HEK293T (cell line): ENCODE measurements around the gene CTF1.

Experiments
- CTCF ChIA-PET: fragments of 350-600 bp; formaldehyde crosslinking; extraction: SDS; loops from one replicate; lab custom pipeline; 2021; ENCODE audit warnings: antibody characterized with exemption, inconsistent platforms; lab: Yijun Ruan, JAX
- POLR2A ChIA-PET: fragments of 350-600 bp; formaldehyde crosslinking; extraction: SDS; loops from one replicate; lab custom pipeline; 2020; ENCODE audit warnings: antibody characterized with exemption, inconsistent platforms; lab: Yijun Ruan, JAX
- DNase-seq: peaks from one replicate; pipeline ENCODE4 v3.0.0; 2012; ENCODE audit warnings: mixed read lengths; ENCODE audit errors: extremely low spot score
- ARNT ChIP-seq: fragments of 450-650 bp; IDR thresholded peaks from 2 replicates; pipeline ENCODE4 v1.6.1; 2017; ENCODE audit warnings: mild to moderate bottlenecking
- BHLHE40 ChIP-seq: fragments of 450-650 bp; IDR thresholded peaks from 2 replicates; pipeline ENCODE4 v1.6.1; 2016; ENCODE audit warnings: mild to moderate bottlenecking, moderate library complexity, borderline replicate concordance
- CTBP1 ChIP-seq: fragments of 450-650 bp; IDR thresholded peaks from 2 replicates; pipeline ENCODE4 v1.6.1; 2016; ENCODE audit warnings: borderline replicate concordance
- ELF4 ChIP-seq: fragments of 450-650 bp; IDR thresholded peaks from 2 replicates; pipeline ENCODE4 v1.6.1; 2017; ENCODE audit warnings: antibody characterized with exemption
- FOXA1 ChIP-seq: fragments of 450-650 bp; IDR thresholded peaks from 2 replicates; pipeline ENCODE4 v1.6.1; 2016; ENCODE audit warnings: mild to moderate bottlenecking
- FOXK2 ChIP-seq: fragments of 450-650 bp; IDR thresholded peaks from 2 replicates; pipeline ENCODE4 v1.6.1; 2016; ENCODE audit warnings: mild to moderate bottlenecking
- FOXM1 ChIP-seq: fragments of 450-650 bp; IDR thresholded peaks from 2 replicates; pipeline ENCODE4 v1.6.1; 2017; ENCODE audit warnings: mild to moderate bottlenecking, borderline replicate concordance
- HDGF ChIP-seq: fragments of 450-650 bp; IDR thresholded peaks from 2 replicates; pipeline ENCODE4 v1.6.1; 2017; ENCODE audit warnings: antibody characterized with exemption, borderline replicate concordance
- L3MBTL2 ChIP-seq: fragments of 450-650 bp; conservative IDR thresholded peaks from 2 replicates; pipeline ENCODE4 v1.6.1; 2016; ENCODE audit warnings: mild to moderate bottlenecking
- LEF1 ChIP-seq: fragments of 450-650 bp; IDR thresholded peaks from 2 replicates; pipeline ENCODE4 v1.6.1; 2017; ENCODE audit warnings: mild to moderate bottlenecking, borderline replicate concordance
- NFRKB ChIP-seq: fragments of 450-650 bp; IDR thresholded peaks from 2 replicates; pipeline ENCODE4 v1.6.1; 2016; ENCODE audit warnings: mild to moderate bottlenecking, moderate library complexity
- SP1 ChIP-seq: fragments of 450-650 bp; IDR thresholded peaks from 2 replicates; pipeline ENCODE4 v1.6.1; 2017
- SUZ12 ChIP-seq: fragments of 450-650 bp; IDR thresholded peaks from 2 replicates; pipeline ENCODE4 v1.6.1; 2016; ENCODE audit warnings: mild to moderate bottlenecking
- TARDBP ChIP-seq: fragments of 450-650 bp; IDR thresholded peaks from 2 replicates; pipeline ENCODE4 v1.6.1; 2016
- ZNF384 ChIP-seq: fragments of 450-650 bp; IDR thresholded peaks from 2 replicates; pipeline ENCODE4 v1.6.1; 2016
- TF ChIP-seq, protein P1 (sequence below): fragments of 450-650 bp; IDR thresholded peaks from 2 replicates; pipeline ENCODE4 v1.6.1; 2016

Gene CTF1

DNA sequence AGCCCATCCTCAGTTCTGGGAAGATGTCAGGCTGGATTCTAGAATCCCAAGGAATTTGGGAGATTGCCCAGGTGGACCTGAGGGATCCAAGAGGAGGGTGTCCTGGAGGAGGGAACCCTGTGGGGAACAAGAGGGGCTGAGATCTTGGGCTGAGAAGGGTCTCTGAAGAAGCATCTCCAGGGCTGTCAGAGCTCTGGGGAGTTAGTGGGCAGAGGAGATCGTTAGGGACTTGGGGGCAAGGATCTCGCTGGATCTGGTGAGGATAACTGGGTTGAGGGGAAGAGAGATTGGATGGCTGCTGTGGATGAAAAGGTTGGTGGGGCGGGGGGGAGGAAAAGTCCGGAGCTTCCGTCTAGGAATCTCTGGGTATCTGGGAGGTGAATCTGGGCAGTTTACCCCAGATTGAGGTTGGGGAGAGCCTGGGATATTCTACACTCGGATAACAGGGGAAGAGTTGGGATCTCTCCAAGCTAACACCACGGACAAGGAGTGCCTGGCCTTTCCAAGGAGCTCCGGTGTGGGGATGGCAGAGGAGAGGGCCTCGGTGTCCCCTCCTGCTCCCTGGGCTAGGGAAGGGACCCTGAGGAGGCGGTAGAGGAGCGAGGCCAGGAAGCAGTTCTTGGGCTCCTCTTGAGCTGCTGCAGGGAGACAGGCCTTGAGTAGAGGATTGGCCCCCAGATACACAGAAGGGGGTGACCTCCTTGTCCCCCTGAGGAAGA lies 28.7 kb downstream of the CTF1 start:
- ChIA-PET CTCF (interaction anchor here (1.1 to 2.0 kb wide), 2 partner anchors 10 to 17 kb away, joined by 4 to 7 read pairs; no protein-coding TSS in a partner anchor), POLR2A (interaction anchor here (0.6 to 2.8 kb wide), 7 partner anchors 9 to 177 kb away, joined by 3 to 9 read pairs (median 4); partner anchors contain the start of genes CTF1 and PHKG2)
- TF ChIP-seq LEF1 = no peak
- TF ChIP-seq HDGF = no peak
- no peak for TF ChIP-seq ELF4
- no peak for TF ChIP-seq L3MBTL2
- TF ChIP-seq FOXK2 = no peak
- TF ChIP-seq ARNT = no peak
- TF ChIP-seq SUZ12 = no peak
- TF ChIP-seq FOXM1 = no peak
- TF ChIP-seq NFRKB = no peak
- TF ChIP-seq, protein P1, sequence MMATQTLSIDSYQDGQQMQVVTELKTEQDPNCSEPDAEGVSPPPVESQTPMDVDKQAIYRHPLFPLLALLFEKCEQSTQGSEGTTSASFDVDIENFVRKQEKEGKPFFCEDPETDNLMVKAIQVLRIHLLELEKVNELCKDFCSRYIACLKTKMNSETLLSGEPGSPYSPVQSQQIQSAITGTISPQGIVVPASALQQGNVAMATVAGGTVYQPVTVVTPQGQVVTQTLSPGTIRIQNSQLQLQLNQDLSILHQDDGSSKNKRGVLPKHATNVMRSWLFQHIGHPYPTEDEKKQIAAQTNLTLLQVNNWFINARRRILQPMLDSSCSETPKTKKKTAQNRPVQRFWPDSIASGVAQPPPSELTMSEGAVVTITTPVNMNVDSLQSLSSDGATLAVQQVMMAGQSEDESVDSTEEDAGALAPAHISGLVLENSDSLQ = no peak
- no peak for TF ChIP-seq SP1
- no peak for TF ChIP-seq TARDBP
- TF ChIP-seq CTBP1 = no peak
- DNase-seq = no peak

DNA sequence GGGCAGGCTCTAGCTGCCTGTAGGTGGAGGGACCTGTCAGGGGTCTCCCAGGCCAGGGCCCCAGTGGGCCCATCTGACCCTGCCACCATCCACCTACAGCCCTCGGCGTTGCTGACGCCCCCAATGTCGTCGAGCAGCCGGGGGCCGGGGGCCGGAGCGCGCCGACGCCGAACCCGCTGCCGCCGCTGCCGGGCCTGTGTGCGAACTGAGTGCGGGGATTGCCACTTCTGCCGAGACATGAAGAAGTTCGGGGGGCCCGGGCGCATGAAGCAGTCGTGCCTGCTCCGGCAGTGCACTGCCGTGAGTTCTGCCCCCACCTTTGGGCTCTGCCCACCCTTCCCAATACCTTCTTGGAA lies 29.2 kb downstream of the CTF1 start:
- POLR2A ChIA-PET = interaction anchor here (0.9 to 2.8 kb wide), 3 partner anchors 17 to 50 kb away, joined by 3 to 9 read pairs (median 7); no protein-coding TSS in a partner anchor
- CTCF ChIA-PET = interaction anchor here (1.1 to 2.0 kb wide), 2 partner anchors 10 to 16 kb away, joined by 4 to 7 read pairs; no protein-coding TSS in a partner anchor
- DNase-seq = no peak
- no peak for TF ChIP-seq HDGF

DNA sequence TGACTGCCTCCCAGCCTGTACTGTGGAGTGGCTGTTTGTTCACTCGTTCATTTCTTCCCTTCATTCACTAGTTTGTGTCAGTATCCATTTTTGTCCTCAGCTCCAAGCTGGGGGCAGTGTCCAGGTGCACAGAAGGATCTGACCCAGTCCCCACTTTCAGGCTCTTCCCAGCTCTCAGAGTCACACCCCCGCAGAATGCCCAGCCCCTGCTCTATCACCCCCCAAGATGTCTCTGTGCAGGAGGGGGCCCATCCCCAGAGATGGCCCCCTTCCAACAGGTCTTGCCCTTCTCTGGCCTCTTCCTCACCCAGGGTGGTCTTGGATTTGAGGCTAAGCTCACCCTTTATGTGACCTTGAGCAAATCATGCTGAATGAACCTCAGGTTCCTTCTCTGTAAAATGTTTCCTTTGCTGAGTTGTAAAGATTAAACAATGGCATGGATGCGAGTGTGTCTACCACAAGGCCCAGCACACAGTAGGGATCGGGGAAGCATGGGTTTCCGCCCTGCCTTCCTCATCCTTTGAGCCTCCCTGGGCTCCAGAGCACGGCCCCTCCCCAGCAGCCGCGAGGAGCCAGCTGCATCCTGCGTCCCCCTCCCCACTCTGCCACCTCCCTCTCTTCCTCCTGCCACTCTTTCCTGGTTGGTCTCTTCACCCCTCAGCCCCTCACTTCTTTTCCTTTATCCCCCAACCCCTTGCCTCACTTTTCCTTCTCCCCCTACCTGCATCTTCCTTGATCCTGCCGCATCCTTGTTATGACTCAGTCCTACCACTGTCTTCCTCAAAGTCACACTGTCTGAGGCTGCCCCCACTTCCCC lies 29.8 kb downstream of the CTF1 start:
- TF ChIP-seq FOXM1 = no peak
- no peak for TF ChIP-seq LEF1
- no peak for TF ChIP-seq TARDBP
- no peak for TF ChIP-seq ZNF384
- no peak for DNase-seq
- POLR2A ChIA-PET = interaction anchor here (0.8 to 2.8 kb wide), 7 partner anchors 8 to 51 kb away, joined by 3 to 9 read pairs (median 5); partner anchors contain the start of genes CTF1 and SETD1A
- CTCF ChIA-PET = interaction anchor here (0.6 to 2.0 kb wide), 3 partner anchors 9 to 23 kb away, joined by 3 to 7 read pairs (median 4); no protein-coding TSS in a partner anchor

DNA sequence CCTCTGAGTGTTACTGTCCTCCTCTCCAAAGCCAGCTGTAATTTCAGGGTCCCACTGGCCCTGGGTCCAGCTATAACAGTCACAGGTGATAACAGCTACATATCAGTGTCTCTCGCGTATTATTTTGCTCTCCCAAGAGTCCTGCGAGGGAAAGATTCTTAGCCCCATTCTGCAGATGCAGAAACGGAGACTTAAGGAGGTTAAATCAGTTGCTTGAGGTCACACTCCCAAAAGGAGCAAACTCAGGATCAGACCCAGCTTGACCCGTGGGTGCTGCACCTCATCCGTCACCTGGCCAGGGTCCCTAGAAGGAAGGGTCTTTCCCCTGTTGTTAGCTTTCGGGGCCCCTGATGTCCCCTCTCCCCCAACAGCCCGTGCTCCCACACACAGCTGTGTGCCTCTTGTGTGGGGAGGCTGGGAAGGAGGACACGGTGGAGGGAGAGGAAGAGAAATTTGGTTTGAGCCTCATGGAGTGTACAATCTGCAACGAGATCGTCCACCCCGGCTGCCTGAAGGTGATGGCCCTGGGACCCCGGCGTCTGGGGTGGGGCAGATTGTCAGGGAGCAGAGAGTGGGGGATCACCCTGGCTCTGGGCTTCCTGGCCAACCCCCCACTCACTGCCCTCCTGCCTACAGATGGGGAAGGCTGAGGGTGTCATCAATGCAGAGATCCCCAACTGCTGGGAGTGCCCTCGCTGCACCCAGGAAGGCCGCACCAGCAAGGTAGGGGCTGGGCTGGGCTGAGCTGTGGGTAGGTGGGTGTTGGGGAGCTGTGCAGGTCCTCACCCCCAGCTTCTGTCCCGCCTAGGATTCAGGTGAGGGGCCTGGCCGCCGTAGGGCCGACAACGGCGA lies 30.7 kb downstream of the CTF1 start:
- no peak for DNase-seq
- ChIA-PET POLR2A (interaction anchor here (0.8 to 2.0 kb wide), 9 partner anchors 9 to 122 kb away, joined by 3 to 9 read pairs (median 4); partner anchors contain the start of genes CTF1, ORAI3 and SETD1A), CTCF (interaction anchor here (0.6 to 1.5 kb wide), 5 partner anchors 10 to 82 kb away, joined by 3 to 7 read pairs (median 3); no protein-coding TSS in a partner anchor)
- TF ChIP-seq FOXM1 (no peak), L3MBTL2 (no peak), HDGF (no peak), SP1 (no peak)

DNA sequence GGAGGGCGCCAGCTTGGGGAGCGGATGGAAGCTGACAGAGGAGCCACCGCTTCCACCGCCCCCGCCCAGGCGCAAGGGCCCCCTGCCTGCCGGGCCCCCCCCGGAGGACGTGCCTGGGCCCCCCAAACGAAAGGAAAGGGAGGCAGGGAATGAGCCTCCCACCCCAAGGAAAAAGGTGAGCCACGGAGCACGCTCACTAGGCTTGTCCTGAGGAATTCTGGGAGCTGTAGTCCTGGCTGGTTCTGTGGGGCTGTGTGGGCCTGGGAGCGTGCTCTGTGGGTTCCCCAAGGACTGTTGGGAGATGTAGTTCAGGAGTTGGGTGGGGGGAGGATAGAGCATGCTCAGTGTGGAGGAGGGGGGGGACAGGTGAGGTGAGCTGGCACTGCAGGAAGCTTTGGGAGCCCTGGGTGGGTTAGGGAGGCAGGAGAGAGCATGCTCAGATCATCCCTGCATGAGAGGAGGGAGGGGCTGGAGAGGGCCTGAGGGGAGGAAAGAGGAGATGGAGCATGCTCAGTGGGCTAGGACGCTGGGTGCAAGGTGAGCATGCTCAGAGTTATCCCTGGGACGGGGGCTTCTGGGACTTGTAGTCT lies 31.5 kb downstream of the CTF1 start:
- CTCF ChIA-PET = interaction anchor here (1.0 to 1.5 kb wide), 2 partner anchors 10 to 14 kb away, joined by 3 to 6 read pairs; no protein-coding TSS in a partner anchor
- POLR2A ChIA-PET = interaction anchor here (0.6 to 2.0 kb wide), 8 partner anchors 13 to 141 kb away, joined by 3 to 9 read pairs (median 4); partner anchors contain the start of genes ORAI3 and ZNF629
- DNase-seq = peak; percentile 81
- TF ChIP-seq TARDBP (no peak), HDGF (peak; percentile 64), FOXA1 (no peak)

DNA sequence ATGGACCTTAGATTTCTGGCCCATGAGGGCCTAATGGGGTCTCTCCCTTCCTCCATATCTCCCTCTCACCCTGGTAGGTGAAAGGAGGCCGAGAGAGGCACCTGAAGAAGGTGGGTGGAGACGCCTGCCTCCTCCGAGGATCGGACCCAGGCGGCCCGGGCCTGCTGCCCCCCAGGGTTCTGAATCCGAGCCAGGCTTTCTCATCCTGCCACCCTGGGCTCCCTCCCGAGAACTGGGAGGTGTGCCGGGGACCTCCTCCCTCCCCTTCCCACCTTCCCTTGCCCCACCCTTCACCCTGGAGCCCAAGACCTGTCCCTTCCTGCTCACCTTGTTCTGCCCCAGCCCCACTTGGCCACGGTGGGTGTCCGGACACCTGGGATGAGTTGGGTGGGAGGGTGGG lies 32.0 kb downstream of the CTF1 start:
- no peak for TF ChIP-seq TARDBP
- TF ChIP-seq NFRKB = no peak
- no peak for TF ChIP-seq SUZ12
- TF ChIP-seq CTBP1 = no peak
- TF ChIP-seq, protein P1 = no peak
- no peak for TF ChIP-seq FOXA1
- no peak for TF ChIP-seq FOXK2
- TF ChIP-seq FOXM1 = no peak
- no peak for TF ChIP-seq HDGF
- TF ChIP-seq LEF1 = no peak
- no peak for TF ChIP-seq ZNF384
- no peak for TF ChIP-seq BHLHE40
- no peak for DNase-seq
- CTCF ChIA-PET = interaction anchor here (1.0 to 1.5 kb wide), 2 partner anchors 9 to 14 kb away, joined by 3 to 6 read pairs; no protein-coding TSS in a partner anchor
- POLR2A ChIA-PET = interaction anchor here (0.6 to 1.9 kb wide), 5 partner anchors 13 to 142 kb away, joined by 3 to 9 read pairs (median 3); partner anchors contain the start of gene ZNF629
